ENCODE measurements around the gene ATXN7L2.

ATXN7L2 gene

GRCh38 chr1:109499081-109499480 lies 15.4 kb downstream of the ATXN7L2 start:
- no peak for DNase-seq (ENCODE audit: low read depth)

- no peak for DNase-seq (ENCODE audit: low read depth)
These were observed 16.2 kb downstream of the ATXN7L2 start for GRCh38 chr1:109499661-109500536.

GRCh38 chr1:109500941-109501381 lies 17.3 kb downstream of the ATXN7L2 start:
- DNase-seq (ENCODE audit: low read depth): no peak

- no peak for DNase-seq (ENCODE audit: low read depth)
These were observed 18.1 kb downstream of the ATXN7L2 start for GRCh38 chr1:109501644-109502363.

GRCh38 chr1:109502364-109502851 lies 18.7 kb downstream of the ATXN7L2 start:
- no peak for DNase-seq (ENCODE audit: low read depth)

- no peak for DNase-seq (ENCODE audit: low read depth)
These were observed 20.2 kb downstream of the ATXN7L2 start for GRCh38 chr1:109503935-109504334.

- DNase-seq (ENCODE audit: low read depth): no peak
These were observed 21.3 kb downstream of the ATXN7L2 start for GRCh38 chr1:109504974-109505373.

- no peak for DNase-seq (ENCODE audit: low read depth)
These were observed 24.5 kb downstream of the ATXN7L2 start for GRCh38 chr1:109508001-109508872.

GRCh38 chr1:109508873-109509175 lies 25.1 kb downstream of the ATXN7L2 start:
- DNase-seq (ENCODE audit: low read depth): no peak

- DNase-seq (ENCODE audit: low read depth): no peak
These were observed 25.8 kb downstream of the ATXN7L2 start, which contains the start of gene AMIGO1 for GRCh38 chr1:109509176-109510134. Gene AMIGO1, minus strand, starts transcription at chr1:109509727. Its CDS starts 815 bp downstream, at chr1:109508912.

GRCh38 chr1:109513110-109513710 lies 29.5 kb downstream of the ATXN7L2 start:
- DNase-seq (ENCODE audit: low read depth): no peak

- DNase-seq (ENCODE audit: low read depth): no peak
These were observed 31.1 kb downstream of the ATXN7L2 start for GRCh38 chr1:109514846-109515245.

- DNase-seq (ENCODE audit: low read depth): no peak
These were observed 33.2 kb downstream of the ATXN7L2 start for GRCh38 chr1:109516872-109517271.

GRCh38 chr1:109517337-109517736 lies 33.6 kb downstream of the ATXN7L2 start:
- no peak for DNase-seq (ENCODE audit: low read depth)

- DNase-seq (ENCODE audit: low read depth): no peak
These were observed 37.6 kb downstream of the ATXN7L2 start for GRCh38 chr1:109521002-109521951.

- no peak for DNase-seq (ENCODE audit: low read depth)
These were observed 38.3 kb downstream of the ATXN7L2 start for GRCh38 chr1:109522026-109522425.

GRCh38 chr1:109523706-109524105 lies 40.0 kb downstream of the ATXN7L2 start:
- DNase-seq (ENCODE audit: low read depth): no peak

- DNase-seq (ENCODE audit: low read depth): no peak
These were observed 43.5 kb downstream of the ATXN7L2 start for GRCh38 chr1:109527098-109527811.

All from fibroblast of the conjunctiva (primary cell).